Neutrophil (primary cell): ENCODE results near the gene ABCA2.
A peak's percentile ranks its signal among the peaks of the same experiment; 100 is the strongest.

Experiments
- H3K27ac ChIP-seq: fragments of 200-600 bp; sonication (generic); 2 replicates; pipeline ENCODE4 v1.5.1; 2016; ENCODE audit warnings: mild to moderate bottlenecking, moderate library complexity
- H3K27me3 ChIP-seq: fragments of 200-600 bp; sonication (generic); 2 replicates; pipeline ENCODE4 v1.6.0; 2016; ENCODE audit warnings: mild to moderate bottlenecking
- H3K36me3 ChIP-seq: fragments of 200-600 bp; sonication (generic); 2 replicates; pipeline ENCODE4 v1.5.1; 2017
- H3K4me1 ChIP-seq, 2 experiments: fragments of 200-600 bp in 1 of 2; sonication (generic) in 1 of 2; 1 replicate in 1 of 2; 2 replicates in 1 of 2; pipeline versions ENCODE4 v1.5.1 to v1.6.1; 2013 to 2016; ENCODE audit warnings: low read depth in 1 of 2, low read length in 1 of 2, mild to moderate bottlenecking in 1 of 2, moderate library complexity in 1 of 2; ENCODE audit not compliant: control insufficient read depth in 1 of 2, insufficient read depth in 1 of 2
- H3K4me3 ChIP-seq, 2 experiments: fragments of 200-600 bp in 1 of 2; sonication (generic) in 1 of 2; 1 replicate in 1 of 2; 2 replicates in 1 of 2; pipeline ENCODE4 v1.5.1; 2013 to 2016; ENCODE audit warnings: low read depth in 1 of 2, low read length in 1 of 2, mild to moderate bottlenecking in 1 of 2, moderate library complexity in 1 of 2
- H3K9me3 ChIP-seq: fragments of 200-600 bp; sonication (generic); 2 replicates; pipeline ENCODE4 v1.5.1; 2016
- CTCF ChIP-seq: fragments of 200-600 bp; sonication (generic); IDR thresholded peaks from 2 replicates; pipeline ENCODE4 v1.5.1; 2016; ENCODE audit warnings: antibody characterized with exemption

Gene ABCA2

GRCh38 chr9:136990242-136990911 lies 37.7 kb downstream of the ABCA2 start:
- H3K27ac ChIP-seq, result peak overlapping the region; percentile 94
- H3K27me3 ChIP-seq, result peaks cover 72% of the 10 kb centered on the region

GRCh38 chr9:136988872-136989271 lies 39.2 kb downstream of the ABCA2 start:
- no peak for TF ChIP-seq CTCF
- no peak overlapping the region for H3K27ac ChIP-seq
- no peaks in the 10 kb centered on the region for H3K9me3 ChIP-seq
- H3K27me3 ChIP-seq, result peaks cover 72% of the 10 kb centered on the region
- no peaks in the 10 kb centered on the region for H3K36me3 ChIP-seq
- peaks cover 17 to 24% of the 10 kb centered on the region in 2 experiments for H3K4me1 ChIP-seq
- no peak overlapping the region for H3K4me3 ChIP-seq

More at GRCh38 chr9:136990242-136990911, 37.7 kb downstream of the ABCA2 start:
- Histone ChIP-seq H3K9me3 (no peaks in the 10 kb centered on the region), H3K4me3 (no peak overlapping the region), H3K36me3 (no peaks in the 10 kb centered on the region), H3K4me1 (peaks cover 17 to 38% of the 10 kb centered on the region in 2 experiments)
- TF ChIP-seq CTCF, result no peak

- peaks cover 98% of the 10 kb centered on the region for H3K27me3 ChIP-seq
- no peak for TF ChIP-seq CTCF
Observed at GRCh38 chr9:136985853-136986252, 42.2 kb downstream of the ABCA2 start.

GRCh38 chr9:136985027-136985602 lies 42.9 kb downstream of the ABCA2 start:
- Histone ChIP-seq H3K9me3 (no peaks in the 10 kb centered on the region), H3K36me3 (no peaks in the 10 kb centered on the region), H3K27me3 (peaks cover 97% of the 10 kb centered on the region), H3K27ac (no peak overlapping the region), H3K4me3 (no peak overlapping the region), H3K4me1 (no peaks in the 10 kb centered on the region)
- no peak for TF ChIP-seq CTCF

More at GRCh38 chr9:136985853-136986252, 42.2 kb downstream of the ABCA2 start:
- H3K9me3 ChIP-seq, result no peaks in the 10 kb centered on the region
- no peak overlapping the region for H3K27ac ChIP-seq
- no peaks in the 10 kb centered on the region for H3K36me3 ChIP-seq
- H3K4me3 ChIP-seq, result no peak overlapping the region
- no peaks in the 10 kb centered on the region for H3K4me1 ChIP-seq

- Histone ChIP-seq H3K4me3 (no peak overlapping the region), H3K27me3 (peaks cover 97% of the 10 kb centered on the region), H3K27ac (no peak overlapping the region), H3K36me3 (no peaks in the 10 kb centered on the region), H3K9me3 (no peaks in the 10 kb centered on the region), H3K4me1 (no peaks in the 10 kb centered on the region)
- TF ChIP-seq CTCF, result no peak
Observed at GRCh38 chr9:136984464-136985026, 43.5 kb downstream of the ABCA2 start.
